WTC11 (cell line): ENCODE data around the gene KLHL29. TPM values are rescaled to one million over a fixed set of nuclear protein-coding genes. Genes with fewer than 3 reads are reported as not detected.

Experiments
- ATAC-seq: fragments of 200-7000 bp; cut with Tn5 transposase; 2 replicates; pipeline ENCODE4 v1.10.0; 2021; ENCODE audit warnings: mild to moderate bottlenecking, moderate library complexity
- CTCF ChIA-PET: fragments of 300-600 bp; sonication (Branson Sonifier 250); formaldehyde crosslinking; loops from one replicate; lab custom pipeline; 2021; ENCODE audit warnings: antibody characterized with exemption; lab: Charles Lee
- POLR2A ChIA-PET: fragments of 350-600 bp; sonication (Branson Sonifier 250); formaldehyde crosslinking; loops from one replicate; lab custom pipeline; 2021; ENCODE audit warnings: antibody characterized with exemption; lab: Charles Lee
- DNase-seq: peaks from one replicate; pipeline ENCODE4 v3.0.0; 2021; ENCODE audit warnings: low spot score
- H3K27ac Mint-ChIP-seq: 2 replicates; pipeline ENCODE4 v1.8.0; 2021; ENCODE audit warnings: mixed read lengths
- H3K27me3 Mint-ChIP-seq: 2 replicates; pipeline ENCODE4 v1.8.0; 2021; ENCODE audit warnings: low read depth, mild to moderate bottlenecking, moderate library complexity, mixed read lengths
- H3K36me3 Mint-ChIP-seq: 2 replicates; pipeline ENCODE4 v1.8.0; 2021; ENCODE audit warnings: mixed read lengths
- H3K4me1 Mint-ChIP-seq: 2 replicates; pipeline ENCODE4 v1.8.0; 2022; ENCODE audit warnings: mixed read lengths
- H3K4me3 Mint-ChIP-seq: 2 replicates; pipeline ENCODE4 v1.8.0; 2021; ENCODE audit warnings: mild to moderate bottlenecking, moderate library complexity, mixed read lengths
- H3K9me3 Mint-ChIP-seq: 2 replicates; pipeline ENCODE4 v1.8.0; 2021; ENCODE audit warnings: mixed read lengths
- GABPB1 ChIP-seq: sonication (generic); formaldehyde crosslinking; IDR thresholded peaks from 2 replicates; pipeline ENCODE4 v1.8.1; 2023; ENCODE audit warnings: mild to moderate bottlenecking, missing genetic modification reagents
- GRHL2 ChIP-seq: fragments of 250-450 bp; sonication (Bioruptor Pico); IDR thresholded peaks from 2 replicates; pipeline ENCODE4 v1.8.0; 2022; ENCODE audit warnings: mild to moderate bottlenecking, moderate library complexity; ENCODE audit not compliant: insufficient replicate concordance, severe bottlenecking
- NFATC4 ChIP-seq: fragments of 250-450 bp; sonication (Bioruptor Pico); IDR thresholded peaks from 2 replicates; pipeline ENCODE4 v1.9.0; 2021; ENCODE audit warnings: mild to moderate bottlenecking
- total RNA-seq: library from RNA; stranded (reverse); gene quantifications from 3 replicates; pipeline ENCODE4 v1.2.3, GENCODE V29; 2021
- TF ChIP-seq, protein P1 (sequence below): sonication (generic); formaldehyde crosslinking; IDR thresholded peaks from 2 replicates; pipeline ENCODE4 v1.8.1; 2023; ENCODE audit warnings: mild to moderate bottlenecking, missing genetic modification reagents, moderate library complexity
- TF ChIP-seq, protein P2 (sequence below): sonication (generic); formaldehyde crosslinking; IDR thresholded peaks from 2 replicates; pipeline ENCODE4 v1.8.0; 2023; ENCODE audit warnings: missing genetic modification reagents, mild to moderate bottlenecking, borderline replicate concordance
- TF ChIP-seq, protein P3 (sequence below): sonication (generic); formaldehyde crosslinking; IDR thresholded peaks from 2 replicates; pipeline ENCODE4 v1.8.1; 2022; ENCODE audit warnings: mild to moderate bottlenecking, missing genetic modification reagents, moderate library complexity, borderline replicate concordance
- TF ChIP-seq, protein P4 (sequence below): fragments of 200-600 bp; IDR thresholded peaks from 2 replicates; pipeline ENCODE4 v1.8.0; 2022; ENCODE audit warnings: antibody characterized with exemption
- TF ChIP-seq, protein P5 (sequence below): sonication (generic); formaldehyde crosslinking; IDR thresholded peaks from 2 replicates; pipeline ENCODE4 v1.8.1; 2023; ENCODE audit warnings: mild to moderate bottlenecking, moderate library complexity, missing genetic modification reagents
- TF ChIP-seq, protein P6 (sequence below): sonication (generic); formaldehyde crosslinking; IDR thresholded peaks from 2 replicates; pipeline ENCODE4 v1.8.0; 2023; ENCODE audit warnings: missing genetic modification reagents
- TF ChIP-seq, protein P7 (sequence below): sonication (generic); formaldehyde crosslinking; IDR thresholded peaks from 2 replicates; pipeline ENCODE4 v1.8.0; 2022; ENCODE audit warnings: mild to moderate bottlenecking, missing genetic modification reagents
- TF ChIP-seq, protein P8 (sequence below): fragments of 250-450 bp; sonication (Bioruptor Pico); IDR thresholded peaks from 2 replicates; pipeline ENCODE4 v1.9.0; 2021; ENCODE audit warnings: mild to moderate bottlenecking
- TF ChIP-seq, protein P9 (sequence below): fragments of 250-450 bp; sonication (Bioruptor Pico); IDR thresholded peaks from 2 replicates; pipeline ENCODE4 v1.9.0; 2021; ENCODE audit warnings: moderate library complexity, mild to moderate bottlenecking, inconsistent platforms, borderline replicate concordance

KLHL29 gene
- total RNA-seq, 1 experiment from 2014 or later, result 7.1 TPM

DNA sequence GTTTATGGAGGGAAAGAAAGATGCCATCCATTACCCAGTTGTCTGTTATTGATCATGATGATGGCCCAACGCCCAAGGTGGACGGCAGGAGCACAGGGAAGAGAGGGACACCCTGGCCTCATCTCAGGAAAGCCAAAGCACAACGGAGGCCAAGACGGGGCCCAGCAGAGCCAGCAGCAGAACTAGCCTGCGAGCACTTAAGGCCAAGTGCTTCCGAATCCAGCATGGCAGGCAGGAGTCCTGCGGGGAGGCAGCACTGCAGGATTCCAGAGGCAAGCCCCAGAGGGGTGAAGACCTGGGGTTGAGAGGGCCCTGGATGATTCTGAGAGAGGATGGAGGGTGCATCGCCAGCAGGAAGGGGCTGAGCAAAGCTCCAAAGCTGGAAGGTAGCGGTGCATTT is 28.3 kb upstream of the KLHL29 start:
- DNase-seq (no peak), ATAC-seq (no peak)
- Mint-ChIP-seq H3K9me3 (peaks cover 3% of the 10 kb centered on the region), H3K27ac (no peak overlapping the region), H3K27me3 (peaks cover 58% of the 10 kb centered on the region), H3K4me1 (peaks cover 16% of the 10 kb centered on the region), H3K36me3 (no peaks in the 10 kb centered on the region), H3K4me3 (no peak overlapping the region)
- ChIA-PET CTCF (no interaction called here), POLR2A (no interaction called here)
- TF ChIP-seq, protein P1, sequence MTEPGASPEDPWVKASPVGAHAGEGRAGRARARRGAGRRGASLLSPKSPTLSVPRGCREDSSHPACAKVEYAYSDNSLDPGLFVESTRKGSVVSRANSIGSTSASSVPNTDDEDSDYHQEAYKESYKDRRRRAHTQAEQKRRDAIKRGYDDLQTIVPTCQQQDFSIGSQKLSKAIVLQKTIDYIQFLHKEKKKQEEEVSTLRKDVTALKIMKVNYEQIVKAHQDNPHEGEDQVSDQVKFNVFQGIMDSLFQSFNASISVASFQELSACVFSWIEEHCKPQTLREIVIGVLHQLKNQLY (CRISPR knock-in tag), result no peak
- TF ChIP-seq, protein P2, sequence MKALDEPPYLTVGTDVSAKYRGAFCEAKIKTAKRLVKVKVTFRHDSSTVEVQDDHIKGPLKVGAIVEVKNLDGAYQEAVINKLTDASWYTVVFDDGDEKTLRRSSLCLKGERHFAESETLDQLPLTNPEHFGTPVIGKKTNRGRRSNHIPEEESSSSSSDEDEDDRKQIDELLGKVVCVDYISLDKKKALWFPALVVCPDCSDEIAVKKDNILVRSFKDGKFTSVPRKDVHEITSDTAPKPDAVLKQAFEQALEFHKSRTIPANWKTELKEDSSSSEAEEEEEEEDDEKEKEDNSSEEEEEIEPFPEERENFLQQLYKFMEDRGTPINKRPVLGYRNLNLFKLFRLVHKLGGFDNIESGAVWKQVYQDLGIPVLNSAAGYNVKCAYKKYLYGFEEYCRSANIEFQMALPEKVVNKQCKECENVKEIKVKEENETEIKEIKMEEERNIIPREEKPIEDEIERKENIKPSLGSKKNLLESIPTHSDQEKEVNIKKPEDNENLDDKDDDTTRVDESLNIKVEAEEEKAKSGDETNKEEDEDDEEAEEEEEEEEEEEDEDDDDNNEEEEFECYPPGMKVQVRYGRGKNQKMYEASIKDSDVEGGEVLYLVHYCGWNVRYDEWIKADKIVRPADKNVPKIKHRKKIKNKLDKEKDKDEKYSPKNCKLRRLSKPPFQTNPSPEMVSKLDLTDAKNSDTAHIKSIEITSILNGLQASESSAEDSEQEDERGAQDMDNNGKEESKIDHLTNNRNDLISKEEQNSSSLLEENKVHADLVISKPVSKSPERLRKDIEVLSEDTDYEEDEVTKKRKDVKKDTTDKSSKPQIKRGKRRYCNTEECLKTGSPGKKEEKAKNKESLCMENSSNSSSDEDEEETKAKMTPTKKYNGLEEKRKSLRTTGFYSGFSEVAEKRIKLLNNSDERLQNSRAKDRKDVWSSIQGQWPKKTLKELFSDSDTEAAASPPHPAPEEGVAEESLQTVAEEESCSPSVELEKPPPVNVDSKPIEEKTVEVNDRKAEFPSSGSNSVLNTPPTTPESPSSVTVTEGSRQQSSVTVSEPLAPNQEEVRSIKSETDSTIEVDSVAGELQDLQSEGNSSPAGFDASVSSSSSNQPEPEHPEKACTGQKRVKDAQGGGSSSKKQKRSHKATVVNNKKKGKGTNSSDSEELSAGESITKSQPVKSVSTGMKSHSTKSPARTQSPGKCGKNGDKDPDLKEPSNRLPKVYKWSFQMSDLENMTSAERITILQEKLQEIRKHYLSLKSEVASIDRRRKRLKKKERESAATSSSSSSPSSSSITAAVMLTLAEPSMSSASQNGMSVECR, result no peak
- TF ChIP-seq, protein P3, sequence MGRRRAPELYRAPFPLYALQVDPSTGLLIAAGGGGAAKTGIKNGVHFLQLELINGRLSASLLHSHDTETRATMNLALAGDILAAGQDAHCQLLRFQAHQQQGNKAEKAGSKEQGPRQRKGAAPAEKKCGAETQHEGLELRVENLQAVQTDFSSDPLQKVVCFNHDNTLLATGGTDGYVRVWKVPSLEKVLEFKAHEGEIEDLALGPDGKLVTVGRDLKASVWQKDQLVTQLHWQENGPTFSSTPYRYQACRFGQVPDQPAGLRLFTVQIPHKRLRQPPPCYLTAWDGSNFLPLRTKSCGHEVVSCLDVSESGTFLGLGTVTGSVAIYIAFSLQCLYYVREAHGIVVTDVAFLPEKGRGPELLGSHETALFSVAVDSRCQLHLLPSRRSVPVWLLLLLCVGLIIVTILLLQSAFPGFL, result no peak
- TF ChIP-seq, protein P4, sequence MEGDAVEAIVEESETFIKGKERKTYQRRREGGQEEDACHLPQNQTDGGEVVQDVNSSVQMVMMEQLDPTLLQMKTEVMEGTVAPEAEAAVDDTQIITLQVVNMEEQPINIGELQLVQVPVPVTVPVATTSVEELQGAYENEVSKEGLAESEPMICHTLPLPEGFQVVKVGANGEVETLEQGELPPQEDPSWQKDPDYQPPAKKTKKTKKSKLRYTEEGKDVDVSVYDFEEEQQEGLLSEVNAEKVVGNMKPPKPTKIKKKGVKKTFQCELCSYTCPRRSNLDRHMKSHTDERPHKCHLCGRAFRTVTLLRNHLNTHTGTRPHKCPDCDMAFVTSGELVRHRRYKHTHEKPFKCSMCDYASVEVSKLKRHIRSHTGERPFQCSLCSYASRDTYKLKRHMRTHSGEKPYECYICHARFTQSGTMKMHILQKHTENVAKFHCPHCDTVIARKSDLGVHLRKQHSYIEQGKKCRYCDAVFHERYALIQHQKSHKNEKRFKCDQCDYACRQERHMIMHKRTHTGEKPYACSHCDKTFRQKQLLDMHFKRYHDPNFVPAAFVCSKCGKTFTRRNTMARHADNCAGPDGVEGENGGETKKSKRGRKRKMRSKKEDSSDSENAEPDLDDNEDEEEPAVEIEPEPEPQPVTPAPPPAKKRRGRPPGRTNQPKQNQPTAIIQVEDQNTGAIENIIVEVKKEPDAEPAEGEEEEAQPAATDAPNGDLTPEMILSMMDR, result no peak
- TF ChIP-seq, protein P5, sequence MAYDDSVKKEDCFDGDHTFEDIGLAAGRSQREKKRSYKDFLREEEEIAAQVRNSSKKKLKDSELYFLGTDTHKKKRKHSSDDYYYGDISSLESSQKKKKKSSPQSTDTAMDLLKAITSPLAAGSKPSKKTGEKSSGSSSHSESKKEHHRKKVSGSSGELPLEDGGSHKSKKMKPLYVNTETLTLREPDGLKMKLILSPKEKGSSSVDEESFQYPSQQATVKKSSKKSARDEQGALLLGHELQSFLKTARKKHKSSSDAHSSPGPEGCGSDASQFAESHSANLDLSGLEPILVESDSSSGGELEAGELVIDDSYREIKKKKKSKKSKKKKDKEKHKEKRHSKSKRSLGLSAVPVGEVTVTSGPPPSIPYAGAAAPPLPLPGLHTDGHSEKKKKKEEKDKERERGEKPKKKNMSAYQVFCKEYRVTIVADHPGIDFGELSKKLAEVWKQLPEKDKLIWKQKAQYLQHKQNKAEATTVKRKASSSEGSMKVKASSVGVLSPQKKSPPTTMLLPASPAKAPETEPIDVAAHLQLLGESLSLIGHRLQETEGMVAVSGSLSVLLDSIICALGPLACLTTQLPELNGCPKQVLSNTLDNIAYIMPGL (CRISPR knock-in tag), result no peak
- TF ChIP-seq, protein P6, sequence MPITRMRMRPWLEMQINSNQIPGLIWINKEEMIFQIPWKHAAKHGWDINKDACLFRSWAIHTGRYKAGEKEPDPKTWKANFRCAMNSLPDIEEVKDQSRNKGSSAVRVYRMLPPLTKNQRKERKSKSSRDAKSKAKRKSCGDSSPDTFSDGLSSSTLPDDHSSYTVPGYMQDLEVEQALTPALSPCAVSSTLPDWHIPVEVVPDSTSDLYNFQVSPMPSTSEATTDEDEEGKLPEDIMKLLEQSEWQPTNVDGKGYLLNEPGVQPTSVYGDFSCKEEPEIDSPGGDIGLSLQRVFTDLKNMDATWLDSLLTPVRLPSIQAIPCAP (CRISPR knock-in tag), result no peak
- no peak for TF ChIP-seq NFATC4
- TF ChIP-seq GABPB1 (CRISPR knock-in tag), result no peak
- no peak for TF ChIP-seq GRHL2 (CRISPR knock-in tag)
- TF ChIP-seq, protein P7, sequence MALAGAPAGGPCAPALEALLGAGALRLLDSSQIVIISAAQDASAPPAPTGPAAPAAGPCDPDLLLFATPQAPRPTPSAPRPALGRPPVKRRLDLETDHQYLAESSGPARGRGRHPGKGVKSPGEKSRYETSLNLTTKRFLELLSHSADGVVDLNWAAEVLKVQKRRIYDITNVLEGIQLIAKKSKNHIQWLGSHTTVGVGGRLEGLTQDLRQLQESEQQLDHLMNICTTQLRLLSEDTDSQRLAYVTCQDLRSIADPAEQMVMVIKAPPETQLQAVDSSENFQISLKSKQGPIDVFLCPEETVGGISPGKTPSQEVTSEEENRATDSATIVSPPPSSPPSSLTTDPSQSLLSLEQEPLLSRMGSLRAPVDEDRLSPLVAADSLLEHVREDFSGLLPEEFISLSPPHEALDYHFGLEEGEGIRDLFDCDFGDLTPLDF (CRISPR knock-in tag), result no peak
- TF ChIP-seq, protein P8, sequence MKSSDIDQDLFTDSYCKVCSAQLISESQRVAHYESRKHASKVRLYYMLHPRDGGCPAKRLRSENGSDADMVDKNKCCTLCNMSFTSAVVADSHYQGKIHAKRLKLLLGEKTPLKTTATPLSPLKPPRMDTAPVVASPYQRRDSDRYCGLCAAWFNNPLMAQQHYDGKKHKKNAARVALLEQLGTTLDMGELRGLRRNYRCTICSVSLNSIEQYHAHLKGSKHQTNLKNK (CRISPR knock-in tag), result no peak
- TF ChIP-seq, protein P9, sequence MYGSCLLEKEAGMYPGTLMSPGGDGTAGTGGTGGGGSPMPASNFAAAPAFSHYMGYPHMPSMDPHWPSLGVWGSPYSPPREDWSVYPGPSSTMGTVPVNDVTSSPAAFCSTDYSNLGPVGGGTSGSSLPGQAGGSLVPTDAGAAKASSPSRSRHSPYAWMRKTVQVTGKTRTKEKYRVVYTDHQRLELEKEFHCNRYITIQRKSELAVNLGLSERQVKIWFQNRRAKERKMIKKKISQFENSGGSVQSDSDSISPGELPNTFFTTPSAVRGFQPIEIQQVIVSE (CRISPR knock-in tag), result no peak
